Stimulated activated CD8-positive, alpha-beta memory T cell treated with anti-CD3 and anti-CD28 coated beads, Interleukin-4, amount 100 ng/mL, for 4 hours (primary cell): ENCODE results near the gene DENR.
A peak's percentile ranks its signal among the peaks of the same experiment; 100 is the strongest.
"Not testable (repeated sequence)": the region's sequence is repeated elsewhere in the genome, so short reads cannot be mapped to it uniquely, and the experiment has no call there.

ENCODE experiments used
- DNase-seq, 2 donors: peaks; one replicate each; pipeline ENCODE4 v3.0.0-alpha.2; 2020; ENCODE audit warnings: low read depth in 2 of 2, low spot score in 1 of 2

DENR gene, protein sequence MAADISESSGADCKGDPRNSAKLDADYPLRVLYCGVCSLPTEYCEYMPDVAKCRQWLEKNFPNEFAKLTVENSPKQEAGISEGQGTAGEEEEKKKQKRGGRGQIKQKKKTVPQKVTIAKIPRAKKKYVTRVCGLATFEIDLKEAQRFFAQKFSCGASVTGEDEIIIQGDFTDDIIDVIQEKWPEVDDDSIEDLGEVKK

DNA sequence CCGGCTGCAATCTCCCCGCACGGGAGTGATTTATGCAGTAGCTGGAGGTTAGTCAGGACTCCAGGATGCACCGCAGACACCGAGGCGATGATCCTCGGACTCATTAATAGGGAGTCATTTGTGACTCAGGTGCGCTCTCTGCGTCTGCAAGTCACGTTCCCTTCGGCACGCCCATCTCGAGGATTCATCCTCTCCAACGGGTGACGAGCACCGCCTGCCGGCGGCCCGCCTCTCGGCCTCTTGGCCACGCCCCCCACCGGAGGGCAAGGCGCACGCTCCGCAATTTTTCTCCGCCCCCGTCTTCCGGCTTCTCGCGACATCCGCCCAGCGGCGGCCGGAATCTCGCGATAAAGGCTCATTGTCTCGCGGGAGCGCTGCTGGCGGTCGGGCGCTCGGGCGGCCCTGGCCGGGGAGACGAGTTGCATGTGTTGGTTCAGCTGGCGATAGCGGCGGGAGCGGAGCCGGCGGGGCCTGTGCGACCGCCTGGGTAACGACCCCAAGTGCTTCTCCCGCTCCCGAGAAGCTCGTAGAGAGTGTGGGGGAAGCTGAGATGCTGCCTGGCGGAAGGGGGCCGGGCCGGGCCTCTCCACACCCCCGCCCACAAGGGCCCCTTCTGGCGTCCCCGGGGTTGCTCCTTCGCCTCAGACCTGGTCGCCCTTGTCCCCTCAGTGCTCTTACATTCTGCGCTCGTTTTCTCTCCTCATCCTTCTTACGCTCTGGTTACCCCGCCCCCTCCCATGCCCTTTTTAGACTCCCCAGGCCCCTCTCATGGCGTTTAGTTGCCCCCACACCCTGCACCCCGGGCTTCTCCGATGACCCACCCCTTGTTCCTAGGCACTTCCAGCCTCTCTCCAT is at the start of gene DENR:
DENR (plus strand) TSS at position 361 of the 855 bp plus-strand sequence. CDS start 878 bp downstream, outside the sequence.
- DNase-seq = peak; percentile 98

DNA sequence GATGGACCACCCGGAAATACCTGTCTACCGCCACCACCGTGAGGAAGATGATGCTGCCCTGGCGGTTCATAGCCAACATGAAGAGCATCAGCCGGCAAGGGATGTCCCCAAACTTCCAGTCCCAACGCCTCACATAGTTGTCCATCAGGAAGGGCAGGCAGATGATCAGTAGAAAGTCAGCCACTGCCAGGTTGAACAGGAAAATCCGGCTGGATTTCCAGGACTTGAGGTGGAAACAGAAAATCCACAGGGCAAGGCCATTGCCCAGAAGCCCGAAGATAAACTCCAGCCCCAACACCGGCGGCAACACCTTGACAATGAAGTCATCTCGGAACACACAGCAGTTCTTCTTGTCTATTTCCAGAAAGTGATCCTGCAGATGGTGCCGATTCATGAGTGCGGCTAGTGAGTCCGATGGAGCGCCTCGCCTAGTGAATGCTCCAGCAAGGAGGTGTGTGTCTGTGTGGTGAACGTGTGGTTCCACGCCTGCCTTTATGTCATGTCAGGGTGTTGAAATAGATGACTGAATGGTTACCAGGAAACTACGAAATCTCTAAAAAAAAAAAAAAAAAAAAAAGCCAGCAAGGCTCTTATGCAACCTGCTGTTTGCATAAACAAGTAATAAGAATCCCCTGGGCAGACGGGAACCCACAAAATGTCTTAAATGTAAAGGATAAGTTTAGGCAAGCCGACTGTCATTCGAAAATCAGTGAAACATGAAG is 49.6 kb upstream of the DENR start, which contains the start of gene HCAR2:
HCAR2 (minus strand) TSS at position 468 of the 722 bp plus-strand sequence; CDS start at position 394, 74 bp downstream.
- DNase-seq = not testable (repeated sequence)

DNA sequence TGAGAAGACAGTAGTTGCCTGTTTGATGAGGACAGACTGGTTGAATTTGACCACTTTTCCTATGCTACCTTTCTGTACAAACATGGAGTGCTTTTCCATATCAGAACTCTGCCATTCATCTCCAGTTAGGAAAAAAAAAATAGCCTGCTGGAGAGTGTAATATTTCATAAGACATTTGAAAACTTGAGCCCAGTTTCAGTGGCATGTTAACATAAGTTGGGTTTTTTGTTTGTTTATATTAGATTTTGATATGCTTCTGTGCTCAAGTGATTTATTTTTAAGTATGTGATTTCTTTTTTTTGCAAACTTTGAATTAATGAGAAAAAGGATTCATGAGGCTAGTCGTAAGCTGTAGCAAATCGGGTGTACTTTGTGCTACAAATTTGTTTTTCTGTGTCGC is 48.8 kb upstream of the DENR start:
- not testable (repeated sequence) for DNase-seq

DNA sequence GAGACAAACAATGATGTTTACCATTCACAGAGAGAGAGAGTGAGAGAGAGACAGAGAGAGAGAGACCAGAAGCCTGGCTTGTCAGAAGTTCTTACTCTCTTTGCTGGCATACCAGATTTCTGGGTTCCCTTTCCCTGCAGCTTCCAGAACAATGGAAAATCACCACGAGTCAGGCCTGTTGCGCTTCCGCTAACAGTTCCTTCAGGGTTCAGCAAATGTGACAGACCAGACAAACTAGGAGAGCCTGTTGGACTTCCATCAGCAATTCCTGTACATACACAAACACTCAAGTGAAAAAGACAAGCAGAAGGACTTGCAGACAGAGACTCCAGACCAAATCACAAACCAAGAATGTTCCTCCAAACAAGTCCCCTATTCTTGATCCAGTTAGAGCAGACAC is 43.3 kb upstream of the DENR start:
- not testable (repeated sequence) for DNase-seq

DNA sequence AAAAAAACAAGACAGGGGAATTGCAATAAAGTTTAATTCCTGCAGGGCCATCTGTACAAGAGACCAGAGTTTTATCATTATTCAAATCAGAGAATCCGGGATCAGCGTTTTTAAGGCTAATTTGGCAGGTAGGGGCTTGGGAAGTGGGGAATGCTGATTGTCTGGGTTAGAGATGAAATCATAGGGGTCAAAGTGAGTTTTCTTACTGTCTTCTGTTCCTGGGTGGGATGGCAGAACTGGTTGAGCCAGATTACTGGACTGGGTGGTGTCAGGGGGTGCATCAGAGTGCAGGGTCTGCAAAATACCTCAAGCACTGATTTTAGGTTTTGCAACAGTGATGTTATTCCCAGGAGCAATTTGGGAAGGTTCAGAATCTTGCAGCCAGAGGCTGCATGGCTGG is 42.3 kb upstream of the DENR start:
- not testable (repeated sequence) for DNase-seq

DNA sequence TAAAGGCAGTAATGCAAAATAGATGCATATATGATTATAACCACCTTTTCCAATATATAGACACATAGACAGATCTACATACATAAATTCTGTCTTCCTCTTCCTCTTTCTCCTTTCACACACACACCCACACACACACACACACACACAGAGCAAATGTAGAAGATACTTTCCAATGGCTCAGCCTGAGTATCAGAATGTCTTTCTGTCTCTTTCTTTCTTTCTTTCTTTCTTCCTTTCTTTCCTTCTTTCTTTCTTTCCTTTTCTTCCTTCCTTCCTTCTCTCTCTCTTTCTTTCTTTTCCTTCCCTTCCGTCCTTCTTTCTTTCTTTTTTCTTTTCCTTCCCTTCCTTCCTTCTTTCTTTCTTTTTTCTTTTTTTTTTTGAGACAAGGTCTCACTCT is 41.4 kb upstream of the DENR start:
- DNase-seq = not testable (repeated sequence)

DNA sequence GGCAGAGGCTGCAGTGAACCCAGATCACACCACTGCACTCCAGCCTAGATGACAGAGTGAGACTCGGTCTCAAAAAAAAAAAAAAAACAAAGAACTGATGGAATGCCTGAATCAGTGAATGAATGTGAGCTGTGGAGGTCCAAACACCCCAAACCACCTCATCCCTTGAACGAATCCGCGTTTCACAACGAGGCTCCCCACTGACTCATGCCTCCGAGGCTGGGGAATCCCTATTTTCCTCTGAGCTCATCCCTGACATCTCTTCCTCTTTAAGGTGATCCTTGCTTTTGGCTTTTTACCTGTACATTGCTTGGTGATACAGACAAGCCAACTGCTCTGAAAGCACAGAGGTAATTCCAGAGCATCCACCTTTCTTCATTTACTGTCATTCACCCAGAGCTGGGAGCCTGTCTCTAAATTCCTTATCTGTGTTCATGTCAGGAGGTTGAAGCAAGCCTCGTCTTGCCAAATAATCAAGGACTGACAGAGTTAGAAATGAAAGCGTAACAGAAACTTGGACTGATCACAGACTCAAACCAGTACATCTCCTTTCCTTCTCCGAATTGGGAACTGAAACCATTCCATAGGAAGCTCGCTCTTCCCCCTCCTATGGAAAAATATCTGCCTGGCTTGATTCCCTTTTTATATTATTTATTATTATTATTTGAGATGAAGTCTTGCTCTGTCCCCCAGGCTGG is 39.0 kb upstream of the DENR start:
- DNase-seq = not testable (repeated sequence)

DNA sequence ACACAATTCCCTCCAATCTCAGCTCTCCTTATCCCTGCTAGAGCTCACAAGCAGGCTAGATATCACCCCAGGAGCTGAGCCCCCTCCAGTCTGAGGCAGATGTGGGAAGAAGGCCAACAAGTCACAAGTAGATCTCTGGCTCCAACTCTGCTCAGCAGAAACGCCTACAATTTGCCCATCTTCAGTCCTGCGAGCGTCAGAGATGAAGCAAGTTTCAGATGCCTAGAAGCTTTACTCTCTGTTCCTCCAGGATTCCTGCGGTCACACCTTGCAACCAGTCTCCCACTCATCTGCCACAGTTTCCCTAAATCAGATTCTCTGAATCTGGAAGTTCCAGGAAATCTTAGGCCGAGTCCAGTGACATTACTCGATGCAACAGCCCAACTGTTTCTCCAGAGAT is 37.4 kb upstream of the DENR start:
- not testable (repeated sequence) for DNase-seq

DNA sequence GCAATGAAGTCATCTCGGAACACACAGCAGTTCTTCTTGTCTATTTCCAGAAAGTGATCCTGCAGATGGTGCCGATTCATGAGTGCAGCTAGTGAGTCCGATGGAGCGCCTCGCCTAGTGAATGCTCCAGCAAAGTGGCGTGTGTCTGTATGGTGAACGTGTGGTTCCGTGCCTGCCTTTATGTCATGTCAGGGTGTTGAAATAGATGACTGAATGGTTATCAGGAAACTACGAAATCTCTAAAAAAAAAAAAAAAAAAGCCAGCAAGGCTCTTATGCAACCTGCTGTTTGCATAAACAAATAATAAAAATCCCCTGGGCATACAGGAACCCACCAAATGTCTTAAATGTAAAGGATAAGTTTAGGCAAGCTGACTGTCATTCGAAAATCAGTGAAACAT is 36.0 kb upstream of the DENR start, which contains the start of gene HCAR3:
HCAR3 (minus strand) TSS at position 154 of the 400 bp plus-strand sequence; CDS start at position 80, 74 bp downstream.
- DNase-seq = not testable (repeated sequence)

DNA sequence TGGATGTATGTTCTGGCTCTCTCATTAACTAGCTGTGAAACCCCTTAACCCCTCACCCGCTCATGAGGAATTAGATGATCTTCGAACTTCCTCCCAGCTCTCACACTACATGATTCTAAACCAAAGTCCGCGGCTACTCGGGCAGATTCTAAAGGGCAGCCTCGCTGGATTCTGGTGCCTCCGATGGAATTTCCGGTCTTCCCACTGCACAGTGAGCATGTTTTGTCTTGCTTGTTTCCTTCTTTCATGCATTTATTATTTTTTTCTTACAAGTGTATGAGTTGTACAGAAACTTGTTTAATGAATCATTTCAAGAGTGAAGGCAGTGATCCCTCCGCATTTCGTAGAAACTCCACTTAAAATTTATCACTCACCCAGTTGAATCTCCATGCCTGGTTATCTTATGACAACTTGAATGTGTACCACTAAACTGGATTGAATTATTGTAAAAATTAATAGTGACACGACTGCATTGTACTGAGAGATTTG is 31.5 kb upstream of the DENR start:
- DNase-seq = no peak

DNA sequence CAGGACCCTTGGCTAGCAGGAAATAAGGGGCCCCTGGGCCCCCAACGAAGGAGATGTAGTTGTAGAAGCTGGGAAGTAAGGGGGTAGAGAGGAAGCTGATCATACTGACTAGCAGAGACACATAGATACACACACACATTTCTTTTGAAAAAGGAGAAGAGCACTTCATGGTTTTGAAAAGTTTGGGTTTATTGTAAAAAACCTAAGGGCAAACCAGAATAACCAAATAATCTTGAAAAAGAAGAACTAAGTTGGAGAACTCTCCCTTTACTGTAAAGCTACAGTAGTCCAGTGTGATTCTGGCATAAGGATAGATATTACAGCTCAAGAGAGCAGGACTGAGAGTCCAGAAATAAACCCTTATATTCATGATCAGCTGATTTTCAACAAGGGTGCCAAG is 30.2 kb upstream of the DENR start:
- DNase-seq = no peak

DNA sequence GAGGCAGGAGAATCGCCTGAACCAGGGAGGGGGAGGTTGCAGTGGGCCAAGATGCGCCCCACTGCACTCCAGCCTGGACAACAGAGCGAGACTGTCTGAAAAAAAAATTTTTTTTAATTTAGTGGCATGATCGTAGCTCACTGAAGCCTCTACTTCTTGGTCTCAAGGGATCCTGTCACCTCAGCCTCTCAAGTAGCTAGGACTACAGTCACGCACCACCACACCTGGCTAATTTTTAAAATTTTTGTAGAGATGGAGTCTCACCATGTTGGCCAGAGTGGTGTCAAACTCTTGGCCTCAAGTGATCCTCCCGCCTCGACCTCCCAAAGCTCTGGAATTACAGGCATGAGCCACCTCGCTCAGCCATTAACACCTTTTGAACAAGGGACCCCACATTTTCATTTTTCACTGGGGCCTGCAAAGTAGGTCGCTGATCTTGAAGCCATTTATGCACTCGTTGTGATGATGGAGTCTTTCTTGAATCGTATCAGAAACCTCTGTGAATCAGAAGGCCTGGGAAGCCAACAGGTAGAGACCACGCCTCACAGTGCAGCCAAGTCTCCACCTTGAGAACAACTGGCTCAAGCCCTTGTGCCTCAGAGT is 27.9 kb upstream of the DENR start:
- no peak for DNase-seq

DNA sequence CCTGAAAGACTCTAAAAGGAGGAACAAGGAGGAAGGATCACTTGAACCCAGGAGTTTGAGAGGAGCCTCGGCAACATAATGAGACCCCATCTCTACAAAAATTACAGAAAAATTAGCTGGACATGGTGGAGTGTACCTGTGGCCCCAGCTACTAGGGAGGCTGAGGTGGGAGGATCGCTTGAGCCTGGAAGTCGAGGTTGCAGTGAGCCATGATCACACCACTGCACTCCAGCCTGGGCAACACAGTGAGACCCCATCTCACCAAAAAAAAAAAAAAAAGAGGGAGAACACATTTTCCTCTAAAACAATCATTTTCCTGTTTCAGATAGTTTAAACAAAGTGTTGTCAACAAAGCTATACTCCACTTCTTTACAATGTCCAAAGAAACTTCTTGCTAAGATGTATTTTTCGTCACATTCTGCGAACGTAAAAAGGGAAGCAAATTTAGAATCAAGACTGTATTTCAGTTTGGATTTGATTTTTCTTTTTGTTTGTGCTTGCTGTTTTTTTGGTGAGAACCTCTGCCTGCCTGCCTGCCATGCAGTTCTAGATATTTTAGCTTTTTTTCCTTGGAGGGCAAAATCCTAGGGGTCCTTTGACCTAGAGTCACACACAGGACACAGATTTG is 27.1 kb upstream of the DENR start:
- no peak for DNase-seq

DNA sequence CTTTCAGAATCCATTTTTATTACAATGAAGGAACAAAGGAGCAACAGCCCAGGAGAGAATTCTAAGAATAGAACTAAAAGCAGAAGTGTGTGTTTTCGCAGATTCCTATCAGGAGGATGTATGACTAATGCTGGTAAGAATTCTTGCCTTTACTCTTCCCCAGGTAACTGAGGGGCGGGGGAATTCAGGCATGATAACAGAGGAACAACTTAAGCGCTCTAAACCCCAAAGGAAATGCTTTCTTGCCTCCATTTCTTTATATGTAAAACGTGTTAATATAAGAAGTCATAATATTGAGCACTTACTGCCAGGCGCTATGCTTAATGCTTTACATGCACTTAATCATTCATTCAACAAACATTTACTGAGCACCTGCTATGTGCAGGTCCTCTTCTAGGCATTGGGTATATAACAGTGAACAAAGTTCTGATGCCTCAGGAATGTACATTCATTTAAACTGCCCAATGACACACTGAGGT is 26.5 kb upstream of the DENR start:
- no peak for DNase-seq

DNA sequence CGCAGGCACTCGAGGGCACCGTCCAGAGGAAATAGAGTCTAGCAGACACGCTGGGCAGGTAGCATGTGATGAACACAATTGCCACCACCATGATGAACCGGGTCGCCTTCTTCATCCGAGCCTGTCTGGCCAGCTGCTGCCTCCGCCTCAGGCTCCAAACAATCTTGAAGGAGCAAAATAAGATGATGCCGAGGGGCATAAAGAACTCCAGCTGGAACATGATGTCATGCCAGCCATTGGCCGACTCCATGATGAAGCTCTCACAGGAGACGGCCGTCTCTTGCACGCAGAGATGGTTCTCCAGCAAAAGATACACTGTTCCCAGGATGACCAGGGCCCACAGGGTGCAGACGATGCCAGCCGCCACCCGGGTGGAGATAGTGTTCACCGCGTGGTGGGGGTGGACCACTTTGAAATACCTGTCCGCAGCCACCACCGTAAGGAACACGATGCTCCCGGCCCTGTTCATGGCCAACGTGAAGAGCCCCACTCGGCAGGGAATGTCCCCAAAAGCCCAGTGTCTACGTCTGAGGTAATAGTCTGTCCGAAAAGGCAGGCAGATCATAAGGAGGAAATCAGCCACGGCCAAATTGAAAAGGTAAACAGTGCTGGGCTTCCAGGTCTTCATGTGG is 22.9 kb upstream of the DENR start:
- DNase-seq = no peak

DNA sequence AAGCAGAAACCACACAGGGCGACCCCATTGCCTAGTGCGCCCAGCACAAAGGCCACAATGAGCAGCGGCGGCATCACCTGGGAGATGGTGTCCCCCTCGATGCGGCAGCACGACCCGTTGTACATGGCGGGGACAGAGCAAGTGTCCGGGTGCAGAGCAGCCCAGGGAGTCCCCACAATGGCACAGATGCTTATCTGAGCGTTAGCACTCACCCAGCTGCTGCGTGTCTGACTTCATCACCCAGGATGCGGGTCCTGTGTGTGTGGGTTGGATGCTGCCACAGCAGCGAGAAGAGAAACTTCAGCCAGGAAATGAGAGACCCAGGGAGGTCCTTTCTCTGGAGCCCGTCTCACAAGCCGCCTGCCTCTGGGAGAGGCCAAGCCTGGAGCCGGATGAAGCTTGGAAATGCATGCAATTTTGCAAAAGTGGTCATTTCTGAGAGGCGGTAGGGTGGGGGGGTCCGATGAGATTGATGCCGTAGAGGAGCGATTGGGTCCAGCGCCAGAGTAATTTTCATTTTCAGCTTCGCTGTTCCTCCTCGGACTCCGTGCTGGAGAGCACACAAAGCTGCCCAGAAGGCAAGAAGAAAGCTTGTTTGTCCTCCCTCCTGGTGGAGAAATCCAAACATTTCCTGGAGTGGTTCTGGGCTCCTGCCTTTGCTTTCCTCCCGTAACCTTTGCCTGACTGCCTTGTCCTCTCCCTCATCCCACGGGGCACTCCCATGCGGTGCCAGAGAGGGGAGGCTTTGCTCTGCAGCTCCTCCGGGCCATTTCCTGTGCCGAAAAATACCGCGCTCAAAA is 22.2 kb upstream of the DENR start, which contains the start of gene HCAR1:
HCAR1 (minus strand) TSS at position 630 of the 800 bp plus-strand sequence; CDS start at position 125, 505 bp downstream.
- DNase-seq = no peak

DNA sequence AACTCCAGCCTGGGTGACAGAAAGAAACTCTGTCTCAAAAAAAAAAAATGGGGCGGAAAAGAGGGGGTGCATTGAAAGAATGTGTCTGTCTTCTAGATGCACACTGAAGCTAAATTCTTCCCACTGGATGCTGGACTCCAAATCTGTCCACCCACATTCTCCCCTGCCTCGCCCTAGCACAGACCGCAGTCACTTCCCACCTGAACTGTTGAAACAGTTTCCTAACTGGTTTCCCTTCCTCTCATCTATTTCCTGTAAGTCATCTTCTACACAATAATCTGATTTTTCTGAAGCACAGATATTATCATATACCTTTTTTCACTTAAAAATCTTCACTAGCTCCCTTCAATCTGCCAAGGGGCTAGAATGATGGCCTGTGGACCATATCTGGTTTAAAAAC is 20.5 kb upstream of the DENR start:
- no peak for DNase-seq

DNA sequence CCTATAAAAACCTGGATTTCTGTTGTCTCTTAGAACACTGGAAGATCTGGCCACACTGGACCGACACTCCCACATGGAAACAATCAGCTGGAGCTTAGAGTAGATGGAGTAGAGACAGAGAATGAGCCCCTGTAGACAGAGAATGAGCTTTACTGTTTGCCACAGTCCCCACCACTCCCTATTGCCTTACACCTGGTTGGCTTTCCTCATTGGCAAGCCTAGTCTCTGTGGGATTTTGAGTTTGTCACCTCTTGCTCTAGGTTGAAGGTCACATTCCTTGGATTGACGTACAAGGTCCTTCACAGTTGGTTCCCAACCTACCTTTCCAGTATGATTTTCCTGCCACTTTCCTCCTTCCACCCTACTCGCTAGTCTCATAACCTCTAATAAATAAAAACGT is 20.0 kb upstream of the DENR start:
- DNase-seq = no peak
